LHCN-M2 (cell line): ENCODE data around the gene U2AF1. TPM values are rescaled to one million over a fixed set of nuclear protein-coding genes. Genes with fewer than 3 reads are reported as not detected.

Experiments used
- total RNA-seq: library from RNA; depleted of rRNA; stranded (reverse); fragments of >200 nt; gene quantifications from 2 replicates; pipeline ENCODE4 v1.2.3, GENCODE V29; 2014; rRNA removed

U2AF1 gene
- total RNA-seq, 1 experiment from 2014 or later = 32.1 TPM

Other genes starting within 250 kb of the U2AF1 start
- gene WDR4, start 228.0 kb downstream of the U2AF1 start, total RNA-seq = 16.9 and 19.6 TPM in 2 replicates
- 62.0 and 63.3 TPM in 2 replicates for gene NDUFV3, start 214.3 kb downstream of the U2AF1 start, total RNA-seq
- not detected in 2 replicates for gene ERVH48-1, start 181.9 kb downstream of the U2AF1 start, total RNA-seq
- gene PKNOX1, start 133.0 kb downstream of the U2AF1 start, total RNA-seq = 18.7 and 22.6 TPM in 2 replicates
- 4.4 and 4.9 TPM in 2 replicates for gene CBS, start 31.7 kb downstream of the U2AF1 start, total RNA-seq
- not detected in 2 replicates for gene CRYAA, start 61.4 kb upstream of the U2AF1 start, total RNA-seq